MG63 (cell line): ENCODE results near the gene PSPN. TPM values are rescaled to one million over a fixed set of nuclear protein-coding genes. Genes with fewer than 3 reads are reported as not detected.
"Not testable (repeated sequence)": the region's sequence is repeated elsewhere in the genome, so short reads cannot be mapped to it uniquely, and the experiment has no call there.

Experiments
- DNase-seq: peaks from one replicate; pipeline ENCODE4 v3.0.0-alpha.2; 2020
- H3K27me3 ChIP-seq: fragments of 250-450 bp; sonication (Bioruptor Pico); 2 replicates; pipeline ENCODE4 v1.5.1; 2020; ENCODE audit warnings: mild to moderate bottlenecking, moderate library complexity
- H3K36me3 ChIP-seq: fragments of 250-450 bp; sonication (Bioruptor Pico); 2 replicates; pipeline ENCODE4 v1.5.1; 2020; ENCODE audit warnings: mild to moderate bottlenecking, moderate library complexity
- H3K4me3 ChIP-seq: fragments of 250-450 bp; sonication (Bioruptor Pico); 2 replicates; pipeline ENCODE4 v1.5.1; 2020; ENCODE audit warnings: mild to moderate bottlenecking, moderate library complexity
- H3K9me3 ChIP-seq: fragments of 250-450 bp; sonication (Bioruptor Pico); 2 replicates; pipeline ENCODE4 v1.5.1; 2020; ENCODE audit warnings: mild to moderate bottlenecking, moderate library complexity
- total RNA-seq: library from RNA; depleted of rRNA; stranded (reverse); fragments of >200 nt; shearing (Covaris generic); gene quantifications from 2 replicates; pipeline ENCODE4 v1.2.3, GENCODE V29; 2014; ENCODE audit warnings: low replicate concordance

The PSPN gene
- total RNA-seq, 1 experiment from 2014 or later, result 0.49 TPM

- Histone ChIP-seq H3K36me3 (peaks cover 12% of the 10 kb centered on the region), H3K9me3 (no peaks in the 10 kb centered on the region), H3K27me3 (no peaks in the 10 kb centered on the region), H3K4me3 (no peak overlapping the region)
- DNase-seq, result no peak
These were observed 36.8 kb upstream of the PSPN start for GRCh38 chr19:6412447-6413091.

DNA sequence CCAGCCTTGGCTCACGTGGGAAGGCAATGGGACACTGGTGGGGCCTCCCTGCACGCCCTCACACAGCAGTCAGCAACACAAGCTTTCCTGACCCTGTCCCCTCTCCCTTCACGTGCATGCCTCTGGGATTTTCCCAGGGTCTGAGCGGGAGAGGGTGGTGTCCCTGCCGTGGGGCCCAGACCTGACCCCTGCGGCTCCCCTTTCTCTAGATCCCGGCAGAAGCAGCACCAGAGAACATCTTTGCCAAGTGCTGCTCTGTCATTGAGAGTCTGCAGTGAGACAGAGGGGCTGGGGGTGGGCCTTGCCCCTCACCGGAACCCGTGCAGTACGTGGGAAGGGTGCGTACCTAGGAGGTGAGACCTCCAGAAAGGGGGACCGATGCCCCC is 36.3 kb upstream of the PSPN start:
- H3K36me3 ChIP-seq, result peaks cover 10% of the 10 kb centered on the region
- no peak for DNase-seq
- no peaks in the 10 kb centered on the region for H3K9me3 ChIP-seq
- H3K27me3 ChIP-seq, result no peaks in the 10 kb centered on the region
- H3K4me3 ChIP-seq, result no peak overlapping the region

GRCh38 chr19:6409346-6409745 is 33.6 kb upstream of the PSPN start:
- DNase-seq, result no peak
- Histone ChIP-seq H3K4me3 (no peak overlapping the region), H3K9me3 (no peaks in the 10 kb centered on the region), H3K36me3 (peaks cover 2% of the 10 kb centered on the region; the same call in 1 of the 2 replicates), H3K27me3 (no peaks in the 10 kb centered on the region)

DNA sequence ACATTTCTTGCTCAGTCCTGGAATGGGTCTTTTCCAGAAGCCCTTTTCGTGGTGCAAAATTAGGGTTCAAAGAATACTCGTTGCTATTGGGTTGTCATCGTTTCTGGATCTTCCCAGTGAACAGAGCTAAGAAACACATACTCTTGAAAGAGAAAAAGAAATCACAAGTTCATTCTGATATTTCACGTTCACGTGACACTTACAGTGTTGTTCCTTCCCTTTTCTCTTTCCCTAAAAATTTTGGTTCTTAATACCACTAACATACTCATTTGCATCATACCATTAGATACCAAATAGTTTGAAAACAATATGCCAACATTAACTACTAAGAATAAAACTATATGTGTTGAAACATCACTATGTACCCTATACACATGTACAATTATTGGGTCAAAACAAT is 30.7 kb upstream of the PSPN start:
- Histone ChIP-seq H3K36me3 (no peaks in the 10 kb centered on the region), H3K27me3 (no peaks in the 10 kb centered on the region), H3K9me3 (no peaks in the 10 kb centered on the region), H3K4me3 (no peak overlapping the region)
- DNase-seq, result no peak

DNA sequence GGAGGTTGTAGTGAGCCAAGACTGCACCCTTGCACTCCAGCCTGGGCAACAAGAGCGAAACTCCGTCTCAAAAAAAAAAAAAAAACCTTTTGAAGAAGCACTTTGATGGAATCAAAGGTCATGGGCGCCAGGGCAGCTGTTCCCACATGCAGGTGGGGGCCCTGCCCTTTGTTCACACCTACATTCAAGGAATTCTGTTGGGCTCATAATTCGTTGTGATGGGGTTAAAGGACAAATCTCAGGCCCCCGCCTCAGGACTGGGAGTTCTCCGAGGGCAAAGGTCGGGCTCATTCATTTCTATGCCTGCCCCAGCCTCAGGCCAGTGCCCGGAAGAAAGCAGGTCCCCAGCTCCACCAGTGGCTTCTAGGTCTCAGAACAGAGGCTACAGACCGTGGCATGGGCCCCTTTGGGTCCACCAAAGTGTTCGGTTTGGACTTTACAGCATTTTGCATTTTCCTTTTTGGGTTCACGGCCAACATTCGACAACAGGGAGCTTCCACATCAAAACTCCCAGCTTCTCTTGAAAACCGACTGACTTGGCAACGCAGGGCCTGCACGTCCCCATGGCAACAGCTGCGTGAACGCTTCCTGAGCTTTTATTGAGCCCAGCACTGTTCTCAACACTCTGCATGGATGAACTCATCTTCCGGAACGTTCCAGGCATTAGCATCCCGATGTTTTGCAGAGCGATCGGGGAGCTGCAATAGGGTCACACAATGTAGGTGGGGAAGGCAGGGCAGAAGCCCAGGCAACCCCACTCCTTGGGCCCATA is 27.3 kb upstream of the PSPN start:
- no peak for DNase-seq
- no peak overlapping the region for H3K4me3 ChIP-seq
- no peaks in the 10 kb centered on the region for H3K36me3 ChIP-seq
- no peaks in the 10 kb centered on the region for H3K9me3 ChIP-seq
- H3K27me3 ChIP-seq, result no peaks in the 10 kb centered on the region

DNA sequence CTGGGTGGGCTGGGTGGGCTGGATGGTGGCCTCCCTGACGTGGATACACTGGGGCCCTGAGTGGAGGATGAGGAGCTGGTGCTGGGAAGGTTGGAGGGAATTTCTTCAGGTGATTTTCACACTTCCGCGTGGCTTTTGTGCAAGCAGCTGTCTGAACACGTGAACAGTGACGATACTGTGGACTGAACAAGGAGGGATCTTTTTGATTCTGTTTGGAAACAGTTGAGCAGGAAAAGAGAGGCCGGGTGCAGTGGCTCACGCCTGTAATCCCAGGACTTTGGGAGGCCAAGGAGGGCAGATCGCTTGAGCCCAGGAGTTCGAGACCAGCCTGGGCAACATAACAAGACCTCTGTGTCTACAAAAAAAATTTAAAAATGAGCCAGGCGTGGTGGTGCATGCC is 26.3 kb upstream of the PSPN start:
- DNase-seq, result no peak
- no peaks in the 10 kb centered on the region for H3K27me3 ChIP-seq
- no peaks in the 10 kb centered on the region for H3K9me3 ChIP-seq
- no peak overlapping the region for H3K4me3 ChIP-seq
- H3K36me3 ChIP-seq, result no peaks in the 10 kb centered on the region

DNA sequence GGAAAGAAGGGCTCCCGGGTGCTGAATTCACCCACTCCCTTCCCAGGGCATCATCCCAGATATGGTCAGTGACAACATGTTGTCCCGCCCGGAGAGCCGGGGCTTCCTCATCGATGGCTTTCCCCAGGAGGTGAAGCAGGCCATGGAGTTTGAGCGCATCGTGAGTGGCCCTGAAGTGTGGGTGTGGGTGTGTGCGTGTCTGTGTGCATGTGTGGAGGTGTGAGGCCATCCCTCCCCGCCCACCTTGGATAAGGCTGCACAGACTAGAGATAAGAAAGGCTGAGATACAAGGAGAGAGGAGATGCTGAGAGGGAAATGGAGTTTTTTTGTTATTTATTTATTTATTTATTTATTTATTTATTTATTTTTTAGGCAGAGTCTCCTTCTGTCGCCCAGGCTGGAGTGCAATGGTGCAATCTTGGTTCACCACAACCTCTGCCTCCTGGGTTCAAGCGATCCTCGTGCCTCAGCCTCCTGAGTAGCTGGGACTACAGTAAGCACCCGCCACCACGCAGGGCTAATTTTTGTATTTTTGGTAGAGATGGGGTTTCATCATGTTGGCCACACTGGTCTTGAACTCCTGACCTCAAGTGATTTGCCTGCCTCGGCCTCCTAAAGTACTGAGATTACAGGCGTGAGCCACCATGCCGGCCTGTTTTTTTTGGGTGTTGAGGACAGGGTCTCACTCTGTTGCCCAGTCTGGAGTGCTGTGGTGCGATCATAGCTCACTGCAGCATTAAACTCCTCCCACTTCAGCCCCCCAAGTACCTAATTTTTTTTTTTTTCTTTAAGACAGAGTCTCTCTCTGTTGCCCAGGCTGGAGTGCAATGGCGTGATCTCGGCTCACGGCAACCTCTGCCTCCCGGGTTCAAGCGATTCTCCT is 24.6 kb upstream of the PSPN start:
- H3K36me3 ChIP-seq, H3K27me3 ChIP-seq, H3K4me3 ChIP-seq, H3K9me3 ChIP-seq, DNase-seq: not testable (repeated sequence)

DNA sequence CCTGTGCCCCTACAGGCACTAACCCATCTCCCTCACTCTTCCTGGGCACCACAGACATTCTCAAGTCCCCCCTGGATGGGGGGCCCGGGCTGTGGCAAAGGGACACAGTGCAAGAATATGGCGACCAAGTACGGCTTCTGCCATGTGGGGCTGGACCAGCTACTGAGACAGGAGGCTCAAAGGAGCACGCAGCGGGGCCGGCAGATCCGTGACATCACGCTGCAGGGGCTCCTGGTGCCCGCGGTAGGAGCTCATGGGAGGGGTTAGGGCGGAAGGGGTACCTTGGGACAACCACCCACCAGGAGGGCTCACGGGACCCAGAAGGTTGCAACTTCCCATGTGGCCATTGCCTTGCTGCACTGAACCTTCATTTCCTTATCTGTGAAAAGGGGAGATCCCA is 20.6 kb upstream of the PSPN start:
- Histone ChIP-seq H3K27me3 (no peaks in the 10 kb centered on the region), H3K9me3 (no peaks in the 10 kb centered on the region), H3K36me3 (peaks cover 6% of the 10 kb centered on the region)

GRCh38 chr19:6394831-6395230 is 19.1 kb upstream of the PSPN start:
- H3K4me3 ChIP-seq, result no peak overlapping the region
- H3K36me3 ChIP-seq, result peaks cover 6% of the 10 kb centered on the region
- no peaks in the 10 kb centered on the region for H3K9me3 ChIP-seq
- DNase-seq, result no peak
- H3K27me3 ChIP-seq, result no peaks in the 10 kb centered on the region

More for the DNA sequence above, 20.6 kb upstream of the PSPN start:
- DNase-seq, result no peak
- H3K4me3 ChIP-seq, result no peak overlapping the region

DNA sequence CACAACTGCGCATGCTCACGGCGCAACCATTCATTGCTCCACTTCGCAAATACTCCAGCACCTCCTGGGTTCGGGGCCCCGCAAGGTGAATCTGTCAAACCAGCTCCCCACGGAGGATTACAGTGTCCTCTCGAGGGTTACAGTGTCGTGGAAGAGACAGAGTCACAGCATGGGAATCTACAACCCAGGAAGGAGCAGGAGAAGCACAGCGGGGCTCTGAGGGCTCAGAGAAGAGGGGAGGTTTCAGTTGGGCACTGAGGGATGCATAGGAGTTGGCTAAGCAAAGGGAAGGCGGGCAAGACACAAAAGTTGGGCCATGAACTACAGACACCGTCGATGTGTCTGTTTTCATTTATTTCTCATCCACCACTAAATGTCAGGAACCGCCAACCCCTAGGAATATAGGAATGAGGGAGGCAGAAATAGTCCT is 18.3 kb upstream of the PSPN start:
- peaks cover 9% of the 10 kb centered on the region for H3K36me3 ChIP-seq

GRCh38 chr19:6393074-6393982 is 17.6 kb upstream of the PSPN start, which contains the start of gene GTF2F1:
Gene GTF2F1 (minus strand): TSS chr19:6393164. CDS start chr19:6392995, 169 bp downstream.
- H3K27me3 ChIP-seq, result no peaks in the 10 kb centered on the region
- H3K4me3 ChIP-seq, result peak within 1 kb of the TSS; percentile 78
- H3K36me3 ChIP-seq, result peaks cover 12% of the 10 kb centered on the region
- H3K9me3 ChIP-seq, result no peaks in the 10 kb centered on the region
- DNase-seq, result peak; percentile 85

More for the DNA sequence above, 18.3 kb upstream of the PSPN start:
- no peaks in the 10 kb centered on the region for H3K27me3 ChIP-seq
- H3K9me3 ChIP-seq, result no peaks in the 10 kb centered on the region
- peak overlapping the region; percentile 78 for H3K4me3 ChIP-seq
- no peak for DNase-seq

DNA sequence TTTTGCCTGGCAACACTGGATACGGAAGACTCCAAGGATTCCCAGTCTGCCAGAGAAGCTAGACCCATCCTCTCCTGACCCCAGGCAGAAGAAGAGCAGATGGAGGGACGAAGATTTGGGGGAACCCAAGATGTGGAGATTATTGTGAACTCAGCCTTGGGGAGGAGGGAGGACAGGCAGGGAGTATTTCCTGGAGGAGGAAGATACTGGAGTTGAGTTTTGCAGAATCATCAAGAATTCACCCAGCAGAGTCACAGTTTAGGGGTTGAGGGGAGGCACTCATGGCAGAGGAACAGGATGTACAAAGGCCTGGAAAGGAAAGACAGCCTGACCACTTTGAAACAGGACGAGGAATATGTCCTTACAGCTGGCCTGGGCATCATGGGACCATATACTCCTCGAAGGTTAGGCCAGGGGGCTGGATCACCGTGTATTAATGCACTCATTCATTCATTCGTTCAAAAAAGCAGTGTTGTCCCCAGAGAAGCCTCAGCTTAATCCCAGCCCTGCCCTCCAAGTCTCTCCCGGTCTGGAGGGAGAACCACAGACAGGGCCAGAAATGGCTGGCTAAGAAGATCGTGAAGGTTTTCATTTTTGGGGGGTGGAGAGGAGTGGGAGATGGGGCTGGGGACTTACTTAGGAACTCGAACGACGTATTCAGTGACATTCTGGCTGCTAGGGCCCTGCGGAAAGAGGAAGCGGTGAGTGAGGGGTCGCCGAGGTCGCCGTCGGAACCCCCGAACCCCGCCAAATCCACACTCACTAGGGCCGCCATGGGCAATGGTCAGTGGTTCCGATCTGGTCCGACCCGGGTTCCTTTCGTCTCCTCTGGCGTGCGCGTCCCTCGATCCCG is 16.7 kb upstream of the PSPN start:
- H3K4me3 ChIP-seq, result peak overlapping the region; percentile 78

DNA sequence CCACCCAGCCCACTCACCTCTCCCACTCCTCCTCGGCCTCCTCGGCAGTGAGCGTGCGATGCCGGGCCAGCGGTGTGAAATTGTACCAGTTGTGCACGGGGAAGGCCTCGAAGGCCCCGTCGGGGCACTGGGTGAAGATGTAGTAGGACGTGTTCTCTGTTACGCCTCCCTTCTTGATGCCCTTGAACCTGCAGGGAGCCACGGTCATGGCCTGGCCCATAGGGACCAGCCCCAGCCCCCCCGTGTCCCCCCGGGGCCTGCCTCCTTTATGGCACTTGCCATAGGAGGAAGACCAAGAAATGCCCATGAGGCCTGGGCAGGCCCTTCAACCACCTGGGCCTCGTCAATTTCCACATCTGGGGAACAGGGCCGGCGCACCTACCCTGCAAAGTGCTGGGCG is 11.6 kb upstream of the PSPN start:
- DNase-seq, result no peak
- H3K9me3 ChIP-seq, result no peaks in the 10 kb centered on the region
- peaks cover 12% of the 10 kb centered on the region for H3K36me3 ChIP-seq
- H3K27me3 ChIP-seq, result no peaks in the 10 kb centered on the region
- no peak overlapping the region for H3K4me3 ChIP-seq

More for the DNA sequence above, 16.7 kb upstream of the PSPN start:
- Histone ChIP-seq H3K36me3 (peaks cover 12% of the 10 kb centered on the region), H3K9me3 (no peaks in the 10 kb centered on the region), H3K27me3 (no peaks in the 10 kb centered on the region)
- DNase-seq, result no peak

- DNase-seq, result no peak
- H3K36me3 ChIP-seq, result peaks cover 19% of the 10 kb centered on the region; the same call in 1 of the 2 replicates
- no peak overlapping the region for H3K4me3 ChIP-seq
- no peaks in the 10 kb centered on the region for H3K27me3 ChIP-seq
- no peaks in the 10 kb centered on the region for H3K9me3 ChIP-seq
These were observed 8.6 kb upstream of the PSPN start for GRCh38 chr19:6384381-6384780.

GRCh38 chr19:6383188-6383587 is 7.5 kb upstream of the PSPN start:
- H3K36me3 ChIP-seq, result peaks cover 13% of the 10 kb centered on the region; the same call in 1 of the 2 replicates
- H3K9me3 ChIP-seq, result no peaks in the 10 kb centered on the region
- no peak overlapping the region for H3K4me3 ChIP-seq
- no peaks in the 10 kb centered on the region for H3K27me3 ChIP-seq
- DNase-seq, result no peak
